HCT116 (cell line): Measurements from ENCODE around the gene SLC2A9.

ENCODE experiments used
- CTCF ChIP-seq, 3 experiments: fragments of 200-600 bp in 1 of 3; sonication (generic) in 1 of 3; IDR thresholded peaks in 2 of 3; conservative IDR thresholded peaks in 1 of 3; 2 replicates each; pipeline ENCODE4 v1.5.1; 2012 to 2017; ENCODE audit warnings: low read depth in 2 of 3, low read length in 2 of 3, antibody characterized with exemption in 1 of 3, borderline replicate concordance in 1 of 3, control low read depth in 1 of 3, mild to moderate bottlenecking in 1 of 3, mixed read lengths in 1 of 3, mixed run types in 1 of 3, moderate library complexity in 1 of 3; ENCODE audit not compliant: insufficient read depth in 1 of 3
- MAX ChIP-seq: IDR thresholded peaks from 2 replicates; pipeline ENCODE4 v1.6.1; 2012

DNA sequence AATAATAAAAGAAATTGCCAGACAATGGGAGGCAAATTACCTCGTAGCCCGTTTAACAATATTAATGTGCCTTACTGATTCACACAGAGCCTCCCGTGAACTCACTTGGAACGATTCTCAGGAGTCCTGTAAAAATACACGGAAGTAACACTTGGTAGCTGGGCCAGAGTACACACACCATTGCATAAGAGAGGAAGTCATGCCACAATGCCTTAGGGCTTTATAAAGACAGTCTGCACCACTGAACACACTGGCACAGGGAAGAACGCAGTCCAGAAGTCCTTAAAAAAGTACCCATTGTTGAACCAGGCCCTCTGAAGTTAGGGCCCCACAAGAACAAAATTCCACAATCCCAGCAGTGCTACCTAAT, 15.1 kb downstream of the SLC2A9 start:
- TF ChIP-seq MAX (no peak), CTCF (IDR thresholded peaks at IDR 0.05 in 2 of 3, conservative IDR thresholded peaks at IDR 0.05 in 1 of 3; ENCODE audit: borderline replicate concordance in 1 of 3, insufficient read depth in 1 of 3, low read depth in 2 of 3, low read length in 2 of 3) (no peak)
